SU-DHL-6 (cell line): ENCODE results near the gene XPOT.

Experiments
- CTCF ChIP-seq: fragments of 200-600 bp; sonication (generic); IDR thresholded peaks from one replicate; pipeline ENCODE4 v1.5.1; 2017; ENCODE audit warnings: antibody characterized with exemption, mild to moderate bottlenecking, low read length, moderate library complexity; ENCODE audit not compliant: insufficient read depth, poor library complexity, severe bottlenecking
- EZH2phosphoT487 ChIP-seq: fragments of 200-600 bp; sonication (generic), shearing (Covaris generic); conservative IDR thresholded peaks from 2 replicates; pipeline ENCODE4 v1.6.1; 2018; ENCODE audit warnings: mild to moderate bottlenecking, antibody characterized with exemption, low read length, moderate library complexity, mixed read lengths

- no peak for TF ChIP-seq CTCF
- TF ChIP-seq EZH2phosphoT487: no peak
Observed at GRCh38 chr12:64500394-64500793, 96.2 kb downstream of the XPOT start.
